Activated T-cell treated with anti-CD3 and anti-CD28 coated beads, Interleukin-2, amount 50 U/mL, for 24 hours (primary cell): ENCODE results near the gene ZNF362.
"Not testable (repeated sequence)": the region's sequence is repeated elsewhere in the genome, so short reads cannot be mapped to it uniquely, and the experiment has no call there.

ENCODE experiments used
- DNase-seq: peaks from one replicate; pipeline ENCODE4 v3.0.0-alpha.2; 2020
- H3K27ac Mint-ChIP-seq: 2 replicates; pipeline ENCODE4 v1.8.0; 2020; ENCODE audit warnings: mild to moderate bottlenecking, mixed read lengths
- H3K27me3 Mint-ChIP-seq: 2 replicates; pipeline ENCODE4 v1.8.0; 2020; ENCODE audit warnings: mixed read lengths
- H3K36me3 Mint-ChIP-seq: 2 replicates; pipeline ENCODE4 v1.8.0; 2020; ENCODE audit warnings: low read depth, mixed read lengths
- H3K4me1 Mint-ChIP-seq: 2 replicates; pipeline ENCODE4 v1.8.0; 2020; ENCODE audit warnings: low read depth, mixed read lengths
- H3K4me3 Mint-ChIP-seq: 2 replicates; pipeline ENCODE4 v1.8.0; 2020; ENCODE audit warnings: mild to moderate bottlenecking, moderate library complexity, mixed read lengths
- H3K9me3 Mint-ChIP-seq: 2 replicates; pipeline ENCODE4 v1.8.0; 2020; ENCODE audit warnings: mixed read lengths

The ZNF362 gene

GRCh38 chr1:33309351-33309750 lies 53.1 kb downstream of the ZNF362 start:
- not testable (repeated sequence) for H3K4me1 Mint-ChIP-seq, H3K27ac Mint-ChIP-seq, H3K9me3 Mint-ChIP-seq, DNase-seq, H3K4me3 Mint-ChIP-seq, H3K36me3 Mint-ChIP-seq
- H3K27me3 Mint-ChIP-seq: peaks cover 18% of the 10 kb centered on the region

- no peak for DNase-seq
- Mint-ChIP-seq H3K36me3 (no peaks in the 10 kb centered on the region), H3K9me3 (no peaks in the 10 kb centered on the region), H3K4me3 (no peak overlapping the region), H3K27me3 (peaks cover 15% of the 10 kb centered on the region), H3K27ac (no peak overlapping the region), H3K4me1 (no peaks in the 10 kb centered on the region)
Measured at GRCh38 chr1:33310702-33311101, 54.4 kb downstream of the ZNF362 start.

GRCh38 chr1:33311706-33312412 lies 55.6 kb downstream of the ZNF362 start:
- Mint-ChIP-seq H3K4me3 (no peak overlapping the region), H3K27me3 (peaks cover 6% of the 10 kb centered on the region), H3K4me1 (no peaks in the 10 kb centered on the region), H3K36me3 (no peaks in the 10 kb centered on the region), H3K27ac (no peak overlapping the region), H3K9me3 (no peaks in the 10 kb centered on the region)
- DNase-seq: no peak

- Mint-ChIP-seq H3K27me3 (peaks cover 4% of the 10 kb centered on the region), H3K27ac (no peak overlapping the region), H3K4me1 (no peaks in the 10 kb centered on the region), H3K9me3 (no peaks in the 10 kb centered on the region), H3K36me3 (no peaks in the 10 kb centered on the region), H3K4me3 (no peak overlapping the region)
- no peak for DNase-seq
Measured at GRCh38 chr1:33312413-33312749, 56.1 kb downstream of the ZNF362 start.

GRCh38 chr1:33314416-33314815 lies 58.1 kb downstream of the ZNF362 start:
- Mint-ChIP-seq H3K4me1 (no peaks in the 10 kb centered on the region), H3K27me3 (no peaks in the 10 kb centered on the region), H3K4me3 (no peak overlapping the region), H3K9me3 (no peaks in the 10 kb centered on the region), H3K27ac (no peak overlapping the region), H3K36me3 (no peaks in the 10 kb centered on the region)
- no peak for DNase-seq

- Mint-ChIP-seq H3K36me3 (no peaks in the 10 kb centered on the region), H3K27ac (no peak overlapping the region), H3K4me1 (no peaks in the 10 kb centered on the region), H3K4me3 (no peak overlapping the region), H3K9me3 (no peaks in the 10 kb centered on the region), H3K27me3 (no peaks in the 10 kb centered on the region)
- DNase-seq: no peak
Measured at GRCh38 chr1:33316601-33317000, 60.3 kb downstream of the ZNF362 start.

GRCh38 chr1:33317354-33317753 lies 61.1 kb downstream of the ZNF362 start:
- Mint-ChIP-seq H3K4me1 (no peaks in the 10 kb centered on the region), H3K9me3 (no peaks in the 10 kb centered on the region), H3K27me3 (no peaks in the 10 kb centered on the region), H3K4me3 (no peak overlapping the region), H3K36me3 (no peaks in the 10 kb centered on the region), H3K27ac (no peak overlapping the region)
- DNase-seq: no peak

- DNase-seq: no peak
- no peaks in the 10 kb centered on the region for H3K9me3 Mint-ChIP-seq
- no peaks in the 10 kb centered on the region for H3K4me1 Mint-ChIP-seq
- no peaks in the 10 kb centered on the region for H3K27me3 Mint-ChIP-seq
- no peak overlapping the region for H3K4me3 Mint-ChIP-seq
- H3K36me3 Mint-ChIP-seq: peaks cover 3% of the 10 kb centered on the region
- H3K27ac Mint-ChIP-seq: no peak overlapping the region
Measured at GRCh38 chr1:33317946-33318345, 61.7 kb downstream of the ZNF362 start.

GRCh38 chr1:33319186-33319948 lies 63.1 kb downstream of the ZNF362 start:
- H3K4me3 Mint-ChIP-seq: no peak overlapping the region
- H3K27ac Mint-ChIP-seq: no peak overlapping the region
- H3K9me3 Mint-ChIP-seq: no peaks in the 10 kb centered on the region
- H3K36me3 Mint-ChIP-seq: peaks cover 16% of the 10 kb centered on the region
- no peaks in the 10 kb centered on the region for H3K27me3 Mint-ChIP-seq
- no peak for DNase-seq
- no peaks in the 10 kb centered on the region for H3K4me1 Mint-ChIP-seq

- no peaks in the 10 kb centered on the region for H3K4me1 Mint-ChIP-seq
- H3K27me3 Mint-ChIP-seq: no peaks in the 10 kb centered on the region
- no peak overlapping the region for H3K27ac Mint-ChIP-seq
- DNase-seq: no peak
- H3K4me3 Mint-ChIP-seq: no peak overlapping the region
- peaks cover 23% of the 10 kb centered on the region for H3K36me3 Mint-ChIP-seq
- H3K9me3 Mint-ChIP-seq: no peaks in the 10 kb centered on the region
Measured at GRCh38 chr1:33319949-33320618, 63.8 kb downstream of the ZNF362 start.

GRCh38 chr1:33320619-33321165 lies 64.4 kb downstream of the ZNF362 start, which contains the start of gene A3GALT2:
Gene A3GALT2, minus strand, starts transcription at chr1:33321098. Its CDS starts 0 bp downstream, at chr1:33321098.
- H3K36me3 Mint-ChIP-seq: peaks cover 29% of the 10 kb centered on the region
- H3K4me1 Mint-ChIP-seq: no peaks in the 10 kb centered on the region
- no peak within 1 kb of the TSS for H3K27ac Mint-ChIP-seq

GRCh38 chr1:33321178-33321577 lies 64.9 kb downstream of the ZNF362 start:
- Mint-ChIP-seq H3K27me3 (no peaks in the 10 kb centered on the region), H3K9me3 (no peaks in the 10 kb centered on the region), H3K4me3 (no peak overlapping the region), H3K27ac (no peak overlapping the region), H3K36me3 (peaks cover 34% of the 10 kb centered on the region), H3K4me1 (no peaks in the 10 kb centered on the region)
- no peak for DNase-seq

More at GRCh38 chr1:33320619-33321165, 64.4 kb downstream of the ZNF362 start, which contains the start of gene A3GALT2:
- no peak for DNase-seq
- no peaks in the 10 kb centered on the region for H3K9me3 Mint-ChIP-seq
- H3K27me3 Mint-ChIP-seq: no peaks in the 10 kb centered on the region
- no peak within 1 kb of the TSS for H3K4me3 Mint-ChIP-seq

- Mint-ChIP-seq H3K9me3 (no peaks in the 10 kb centered on the region), H3K36me3 (peaks cover 43% of the 10 kb centered on the region), H3K4me3 (no peak overlapping the region), H3K27me3 (no peaks in the 10 kb centered on the region), H3K27ac (no peak overlapping the region), H3K4me1 (no peaks in the 10 kb centered on the region)
- DNase-seq: no peak
Measured at GRCh38 chr1:33322109-33322508, 65.8 kb downstream of the ZNF362 start.

- no peaks in the 10 kb centered on the region for H3K9me3 Mint-ChIP-seq
- no peak overlapping the region for H3K27ac Mint-ChIP-seq
- H3K36me3 Mint-ChIP-seq: peaks cover 52% of the 10 kb centered on the region
- H3K4me1 Mint-ChIP-seq: no peaks in the 10 kb centered on the region
- no peak overlapping the region for H3K4me3 Mint-ChIP-seq
- H3K27me3 Mint-ChIP-seq: no peaks in the 10 kb centered on the region
- no peak for DNase-seq
Measured at GRCh38 chr1:33322870-33323585, 66.7 kb downstream of the ZNF362 start.
